HG02943 (cell line): ENCODE data around the gene HMGB1.
A peak's percentile ranks its signal among the peaks of the same experiment; 100 is the strongest.
"Not testable (repeated sequence)": the region's sequence is repeated elsewhere in the genome, so short reads cannot be mapped to it uniquely, and the experiment has no call there.

ENCODE experiments used
- ATAC-seq: cut with Tn5 transposase; IDR thresholded peaks from one replicate; pipeline ENCODE4 v1.9.1; 2021; ENCODE audit warnings: mild to moderate bottlenecking, low read depth, moderate library complexity; ENCODE audit not compliant: unreplicated experiment

The HMGB1 gene

DNA sequence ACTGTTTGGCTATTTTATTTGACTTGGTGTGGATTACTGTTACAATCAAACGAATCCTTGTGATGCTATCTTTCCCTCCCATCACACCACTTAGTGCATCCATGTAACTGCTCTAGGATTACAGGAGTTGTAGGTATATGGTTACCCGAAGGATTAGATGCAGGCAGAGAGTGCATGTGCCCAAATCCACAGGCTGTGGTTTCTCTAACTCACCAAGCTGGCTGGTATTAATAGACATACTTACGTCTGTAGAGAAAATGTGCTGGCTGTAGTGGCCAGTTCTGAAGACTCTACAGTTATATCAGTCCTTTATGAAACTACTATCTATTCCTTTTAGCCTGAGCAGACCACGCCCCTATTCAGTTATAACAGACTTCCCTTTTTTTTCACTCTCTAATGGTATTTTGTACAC is 1.1 kb upstream of the HMGB1 start:
- no peak for ATAC-seq

DNA sequence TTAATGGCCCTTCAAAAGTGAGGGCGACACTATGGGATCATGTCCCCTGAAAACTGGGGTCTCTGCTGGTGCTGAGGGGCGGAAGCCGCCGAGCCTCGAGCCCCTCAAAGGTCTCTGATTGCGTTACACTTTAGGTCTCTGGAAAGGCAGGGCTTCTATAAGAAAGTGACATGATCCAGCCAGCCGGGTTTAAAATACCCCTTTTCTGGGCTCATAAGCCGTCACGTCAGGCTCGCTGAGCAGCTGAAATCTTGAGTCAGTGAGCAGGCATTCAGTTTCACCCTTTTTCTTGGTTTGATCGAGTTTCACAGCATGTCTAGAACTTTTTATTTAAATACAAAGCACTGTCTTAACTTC is 600 bp upstream of the HMGB1 start:
- ATAC-seq = no peak

DNA sequence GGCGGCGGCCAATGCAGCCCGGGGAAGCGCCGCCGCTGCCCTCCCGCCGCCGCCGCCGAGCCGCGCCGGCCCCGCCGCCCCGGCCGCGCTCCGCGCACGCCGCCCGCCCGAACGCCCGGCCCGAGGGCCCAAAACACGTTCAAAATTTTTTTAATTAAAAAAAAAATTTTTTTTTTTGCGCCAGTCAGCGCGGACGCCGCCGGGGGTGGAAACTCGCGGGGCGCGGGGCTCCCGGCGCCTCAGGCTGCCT is 468 bp downstream of the HMGB1 start:
- no peak for ATAC-seq

DNA sequence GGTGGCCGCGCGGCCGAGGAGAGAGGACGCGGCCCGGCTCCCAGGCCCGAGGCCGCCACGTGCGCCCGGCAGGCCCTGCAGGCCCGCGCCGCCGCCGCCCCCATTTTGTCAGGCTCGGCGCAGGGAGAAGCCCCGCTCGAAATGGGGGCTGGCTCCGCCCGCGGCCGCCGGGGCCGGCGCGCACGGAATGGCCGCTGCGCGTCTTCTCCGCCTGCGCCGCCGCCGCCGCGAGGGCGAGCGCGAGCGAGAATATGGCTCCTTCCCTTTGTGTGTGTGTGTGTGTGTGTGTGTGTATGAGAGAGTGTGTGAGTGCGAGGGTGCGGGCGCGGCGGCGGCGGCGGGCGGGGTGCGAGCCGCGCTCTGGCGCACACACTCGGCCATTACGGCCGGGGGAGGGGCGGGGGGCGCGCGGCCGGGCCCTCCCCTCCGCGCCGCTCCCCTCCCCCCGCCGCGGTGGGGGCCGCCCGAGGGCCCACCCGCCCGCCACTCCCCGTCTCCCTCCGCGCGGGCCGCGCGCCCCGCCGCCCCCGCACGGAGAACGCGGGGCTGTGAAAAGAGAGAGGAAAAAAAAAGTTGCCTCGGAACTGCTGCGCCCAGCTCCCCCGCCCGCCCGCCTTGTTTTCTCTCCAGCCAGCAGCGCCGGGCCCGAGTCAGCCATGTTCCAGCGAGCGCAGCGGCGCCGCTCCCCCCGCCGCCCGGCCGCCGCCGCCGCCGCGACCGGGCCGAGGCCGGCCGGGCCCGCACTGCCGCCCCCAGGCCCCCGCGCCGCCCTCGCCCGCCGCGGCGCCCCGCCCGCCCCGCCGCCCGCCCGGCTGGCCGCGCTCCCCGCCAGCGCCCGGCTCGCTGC is 1.0 kb downstream of the HMGB1 start:
- ATAC-seq = peak; percentile 30

DNA sequence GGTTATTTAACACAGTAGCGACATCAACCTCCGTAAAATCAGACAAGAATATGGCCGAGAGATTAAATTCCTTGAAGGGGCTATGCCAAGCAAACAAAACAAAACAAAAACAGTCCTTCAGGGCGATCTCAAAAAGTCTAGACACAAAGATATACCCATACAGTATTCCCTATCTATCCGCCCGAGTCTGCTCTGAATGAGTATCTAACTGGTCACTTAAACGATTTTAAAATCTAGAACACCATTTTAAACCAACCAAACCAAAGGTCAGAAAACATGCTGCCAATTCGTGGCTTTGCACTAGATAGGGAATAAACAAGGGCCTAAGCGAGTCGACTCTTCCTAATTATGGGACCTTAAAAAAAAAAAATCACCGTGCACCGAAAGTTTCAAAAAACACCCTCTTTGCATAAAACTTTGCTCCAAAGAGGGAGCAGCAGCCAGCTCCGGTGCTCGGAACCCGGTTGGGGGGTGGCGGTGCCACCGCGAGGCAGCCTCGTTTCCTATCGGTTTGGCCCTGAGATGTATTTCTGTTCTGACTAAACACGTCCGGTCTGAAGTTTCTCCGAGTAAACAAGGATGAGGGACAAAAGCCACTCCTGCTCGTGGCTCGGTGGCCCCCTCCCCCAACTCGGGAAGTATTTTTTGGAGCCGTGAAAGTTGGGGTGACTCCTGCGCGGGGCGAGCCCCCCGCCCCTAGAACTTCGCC is 1.8 kb downstream of the HMGB1 start:
- ATAC-seq = peak; percentile 28

DNA sequence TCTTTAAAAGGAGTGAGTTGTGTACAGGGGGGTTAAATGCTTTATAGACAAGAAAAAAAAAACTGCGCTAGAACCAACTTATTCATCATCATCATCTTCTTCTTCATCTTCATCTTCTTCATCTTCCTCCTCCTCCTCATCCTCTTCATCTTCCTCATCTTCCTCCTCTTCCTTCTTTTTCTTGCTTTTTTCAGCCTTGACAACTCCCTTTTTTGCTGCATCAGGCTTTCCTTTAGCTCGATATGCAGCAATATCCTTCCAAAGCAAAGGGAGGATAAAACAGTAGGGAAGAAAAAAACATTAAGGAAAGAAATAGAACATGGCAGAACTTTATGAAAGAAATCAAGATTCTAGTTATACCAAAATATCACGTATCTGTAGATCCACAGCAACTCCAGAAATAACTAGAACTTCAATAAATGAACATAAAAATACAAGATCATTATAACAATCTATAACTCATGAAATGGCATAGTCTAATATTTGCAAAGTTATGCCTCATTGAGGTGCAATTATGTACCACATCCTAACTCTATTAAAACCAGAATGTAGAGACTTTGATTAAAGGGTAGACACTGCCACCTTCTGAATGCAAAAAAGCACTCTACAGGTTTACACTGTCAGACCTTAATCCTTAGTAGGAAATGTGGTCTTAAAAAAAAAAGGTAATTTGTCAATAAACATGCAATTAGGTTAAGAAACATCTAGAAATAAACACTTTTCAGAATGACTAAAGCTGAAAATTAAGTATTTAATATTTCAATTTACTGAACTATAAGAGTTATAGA is 4.3 kb downstream of the HMGB1 start:
- not testable (repeated sequence) for ATAC-seq

DNA sequence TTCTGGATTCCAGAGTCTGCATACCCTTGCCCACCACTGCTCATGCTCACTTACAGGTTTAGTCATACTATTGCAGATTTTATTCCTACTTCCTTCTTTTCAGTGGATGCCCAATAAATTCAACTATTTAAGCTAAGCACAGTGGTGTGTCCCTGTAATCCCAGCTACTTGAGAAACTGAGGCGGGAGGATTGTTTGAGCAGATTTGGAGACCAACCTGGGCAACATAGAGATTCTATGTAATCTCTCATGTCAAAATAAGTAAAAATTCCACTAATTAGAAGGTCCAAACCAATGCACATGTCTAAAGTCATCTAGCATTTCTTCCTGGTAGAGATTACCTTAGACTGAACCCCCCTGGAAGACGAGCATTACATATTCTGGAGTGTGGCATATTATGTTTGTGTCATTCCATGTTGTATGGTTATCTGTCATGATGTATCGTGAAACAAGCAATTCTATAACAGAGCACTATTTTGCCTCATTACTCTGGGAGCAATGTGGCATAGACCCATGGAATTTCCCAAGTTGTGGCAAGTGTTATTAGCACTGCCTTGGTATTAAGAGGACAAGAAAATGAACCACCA is 8.3 kb downstream of the HMGB1 start:
- no peak for ATAC-seq

DNA sequence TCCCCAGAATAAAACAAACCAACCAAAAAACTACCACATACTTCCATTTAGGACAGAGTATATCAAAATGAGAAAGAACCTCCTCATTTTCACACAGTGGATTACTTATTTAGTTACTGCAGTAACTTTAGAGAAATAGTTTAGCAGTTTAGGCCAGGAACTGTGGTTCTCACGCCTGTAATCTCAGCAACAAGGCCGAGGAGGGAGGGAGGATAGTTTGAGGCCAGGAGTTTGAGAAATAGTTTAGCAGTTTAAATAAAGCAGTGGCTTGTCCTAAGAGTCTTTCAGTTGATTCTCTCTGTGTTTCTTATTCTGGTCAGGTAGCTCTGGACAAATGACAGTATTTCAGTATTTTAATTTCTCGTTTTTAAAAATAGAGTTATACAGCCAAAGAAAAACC is 9.4 kb downstream of the HMGB1 start:
- ATAC-seq = no peak

DNA sequence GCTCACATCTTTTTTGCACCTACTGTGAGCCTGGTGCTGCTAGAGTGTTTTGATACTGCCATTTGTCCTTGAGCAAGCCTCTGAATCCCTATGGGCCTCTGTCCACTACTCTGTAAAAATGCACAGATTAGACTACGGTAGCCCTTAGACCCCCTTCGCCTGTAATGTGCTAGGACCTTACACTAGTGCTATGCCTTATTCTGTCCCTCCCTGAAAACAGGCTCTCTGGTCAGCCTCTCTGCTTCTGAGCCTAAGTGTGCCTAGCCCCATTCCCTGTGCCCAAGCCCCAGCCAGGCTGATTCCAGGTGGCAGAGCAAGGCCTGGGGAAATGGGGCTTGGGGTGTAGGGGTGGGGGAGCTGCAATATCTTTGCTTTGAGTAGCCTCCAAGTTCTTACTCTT is 10.7 kb downstream of the HMGB1 start:
- no peak for ATAC-seq

DNA sequence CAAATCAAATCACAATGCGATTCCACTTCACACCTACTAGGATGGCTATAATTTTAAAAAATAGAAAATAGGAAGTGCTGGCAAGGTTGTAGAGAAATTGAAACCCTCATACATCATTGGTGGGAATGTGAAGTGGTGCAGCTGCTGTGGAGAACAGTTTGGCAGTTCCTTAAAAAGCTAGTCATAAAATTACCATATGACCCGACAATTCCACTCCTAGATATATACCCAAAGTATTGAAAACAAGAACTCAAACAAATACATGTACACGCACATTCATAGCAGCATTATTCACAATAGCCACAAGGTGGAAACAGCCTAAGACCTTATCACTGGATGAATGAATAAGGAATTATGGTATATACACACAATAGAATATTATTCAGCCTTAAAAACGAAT is 12.0 kb downstream of the HMGB1 start:
- ATAC-seq = no peak

DNA sequence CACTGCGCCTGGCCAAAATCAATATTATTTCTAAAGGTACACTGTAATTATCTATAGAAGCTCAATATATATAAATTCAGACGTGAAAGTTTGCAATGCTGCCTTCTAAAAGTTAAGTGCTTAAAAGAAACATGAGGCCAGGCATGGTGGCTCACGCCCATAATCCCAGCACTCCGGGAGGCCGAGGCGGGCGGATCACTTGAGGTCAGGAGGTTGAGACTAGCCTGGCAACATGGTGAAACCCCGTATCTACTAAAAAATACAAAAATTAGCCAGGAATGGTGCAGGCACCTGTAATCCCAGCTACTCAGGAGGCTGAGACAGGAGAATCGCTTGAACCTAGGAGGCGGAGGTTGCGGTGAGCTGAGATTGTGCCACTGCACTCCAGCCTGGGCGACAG is 14.3 kb downstream of the HMGB1 start:
- ATAC-seq = not testable (repeated sequence)

DNA sequence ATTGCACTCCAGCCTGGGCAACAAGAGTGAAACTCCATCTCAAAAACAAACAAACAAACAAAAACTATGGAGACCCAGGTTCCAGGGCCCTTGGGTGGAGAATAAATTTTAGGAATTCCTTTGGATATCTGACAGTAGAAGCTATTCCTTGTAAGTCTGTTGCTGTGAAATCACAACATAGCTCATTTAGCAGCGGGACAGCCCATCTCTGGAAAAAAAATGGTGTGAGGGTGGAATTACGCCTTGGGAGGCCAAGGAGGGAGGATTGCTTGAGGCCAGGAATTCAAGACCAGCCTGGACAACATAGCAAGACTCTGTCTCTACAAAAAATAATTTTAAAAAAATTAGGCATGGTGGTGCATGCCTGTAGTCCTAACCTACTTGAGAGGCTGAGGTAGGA is 15.7 kb downstream of the HMGB1 start:
- no peak for ATAC-seq

DNA sequence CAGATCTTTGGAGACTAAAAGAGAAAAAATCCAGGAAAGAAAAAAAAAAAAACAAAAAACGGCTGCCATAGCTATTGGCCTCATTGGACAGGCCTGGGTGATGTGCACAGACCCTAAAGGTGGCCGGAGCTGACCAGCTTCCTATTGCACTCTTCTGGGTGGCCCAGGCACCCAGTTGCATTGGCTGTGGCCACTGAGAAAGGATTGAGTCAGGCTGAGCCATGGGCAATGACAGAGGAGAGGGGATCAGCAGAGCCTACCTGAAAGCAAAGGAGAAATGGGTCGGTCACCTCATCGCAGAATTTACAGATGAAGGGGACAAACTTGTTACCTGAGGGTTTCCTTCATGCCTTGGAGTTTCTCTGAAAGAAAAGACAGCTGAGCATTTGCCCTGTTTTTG is 17.3 kb downstream of the HMGB1 start:
- ATAC-seq = no peak

DNA sequence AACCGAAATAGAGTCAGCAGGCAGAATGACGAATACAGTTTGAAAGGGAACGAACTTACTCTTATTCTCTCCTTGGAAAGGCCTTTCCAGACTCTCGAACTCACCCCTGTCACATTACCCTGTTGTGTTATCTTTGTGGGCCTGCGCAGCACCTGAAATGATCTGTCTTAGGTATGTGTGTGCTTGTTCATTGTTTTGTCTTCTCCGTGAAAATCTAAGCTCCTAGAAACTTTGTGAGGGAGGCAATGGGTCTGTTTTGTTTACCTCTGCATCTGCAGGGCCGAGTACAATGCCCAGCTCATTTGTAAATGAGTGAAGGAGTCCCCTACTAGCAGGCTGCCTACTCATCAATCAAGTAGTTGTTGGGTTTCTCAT is 19.6 kb downstream of the HMGB1 start:
- ATAC-seq = no peak

DNA sequence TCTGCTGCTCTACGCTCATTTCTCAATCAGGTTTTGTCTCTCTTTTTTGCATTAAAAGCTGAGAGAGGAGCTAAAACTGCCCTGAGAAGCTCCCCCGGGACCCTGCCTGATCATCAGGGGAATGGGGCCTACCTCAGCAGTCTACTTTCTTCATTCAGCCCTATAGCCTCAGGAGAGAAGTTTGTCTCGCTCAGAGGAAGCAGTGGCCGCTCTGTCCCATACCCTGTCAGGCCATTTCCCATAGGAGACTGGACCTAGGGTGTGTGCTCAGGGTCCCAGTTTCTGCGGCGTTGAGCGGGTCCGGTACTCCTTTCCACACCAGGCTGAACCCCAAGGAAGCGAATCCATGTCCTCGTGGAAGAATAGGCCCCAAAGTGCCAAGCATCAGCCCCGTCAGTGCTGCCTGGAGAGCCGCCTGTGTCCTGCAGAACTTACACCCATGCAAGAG is 21.8 kb downstream of the HMGB1 start:
- no peak for ATAC-seq

DNA sequence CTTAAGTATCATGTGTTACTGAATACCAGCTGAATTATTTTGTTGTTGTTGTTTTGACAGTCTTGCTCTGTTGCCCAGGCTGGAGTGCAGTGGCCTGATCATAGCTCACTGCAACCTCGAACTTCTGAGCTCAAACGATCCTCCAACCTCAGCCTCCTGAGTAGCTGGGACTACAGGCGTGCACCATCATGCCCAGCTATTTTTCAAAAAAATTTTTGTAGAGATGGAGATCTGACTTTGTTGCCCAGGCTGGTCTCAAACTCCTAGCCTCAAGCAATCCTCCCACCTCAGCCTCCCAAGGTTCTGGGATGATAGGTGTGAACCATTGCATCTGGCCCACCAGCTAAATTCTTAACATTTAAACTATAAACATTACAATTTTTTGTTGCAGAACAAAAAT is 22.2 kb downstream of the HMGB1 start:
- ATAC-seq = not testable (repeated sequence)

DNA sequence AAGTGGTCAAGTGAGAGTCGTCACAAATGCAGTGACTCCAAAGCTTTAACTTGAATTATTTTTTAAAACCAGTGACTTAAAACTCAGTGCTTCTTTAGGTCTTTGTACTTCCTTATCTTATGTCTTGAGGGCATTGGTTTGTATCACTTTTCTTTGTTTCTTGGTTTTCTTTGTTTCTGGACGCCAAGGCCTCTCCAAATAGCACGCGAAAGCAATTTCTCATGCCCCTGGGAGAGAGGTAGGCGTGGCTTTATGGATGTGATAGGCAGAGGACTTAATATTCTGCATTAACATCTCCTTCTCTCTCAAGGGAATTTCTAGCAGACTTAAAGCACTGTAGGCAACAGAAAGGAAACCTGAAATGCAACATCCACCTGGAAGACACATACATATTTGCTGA is 22.8 kb downstream of the HMGB1 start:
- ATAC-seq = no peak

DNA sequence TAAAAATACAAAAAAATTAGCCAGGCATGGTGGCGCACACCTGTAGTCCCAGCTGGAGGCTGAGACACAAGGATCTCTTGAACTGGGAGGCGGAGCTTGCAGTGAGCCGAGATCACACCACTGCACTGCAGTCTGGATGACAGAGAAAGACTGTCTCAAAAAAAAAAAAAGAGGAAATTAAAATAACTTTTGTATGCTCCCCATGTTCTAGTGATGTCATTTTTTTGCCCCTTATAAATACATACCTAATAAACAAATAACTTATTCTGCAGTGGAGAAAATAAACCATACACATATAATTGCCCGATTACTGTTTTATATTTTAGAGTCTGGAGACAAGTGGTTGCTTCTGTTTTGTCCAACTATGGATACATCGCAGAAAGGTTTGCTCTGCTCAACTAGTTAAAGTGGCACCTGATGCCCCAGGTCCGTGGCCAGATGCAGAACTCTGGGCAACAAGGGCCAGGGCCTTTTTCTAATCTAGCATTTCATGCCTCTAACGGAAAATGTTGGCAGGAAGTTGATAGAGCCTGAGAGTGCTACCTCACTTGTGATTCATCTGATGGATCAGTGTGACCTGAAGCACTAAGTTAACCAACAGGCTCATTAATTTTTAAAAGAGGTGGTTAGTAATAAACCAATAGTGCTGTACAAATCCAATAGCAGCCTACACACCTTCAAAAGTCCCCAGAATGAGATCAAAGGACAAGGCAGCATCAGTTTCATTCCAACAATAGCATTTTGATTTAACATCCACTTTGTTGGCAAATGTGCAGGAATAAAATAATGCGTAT is 24.6 kb downstream of the HMGB1 start:
- no peak for ATAC-seq

DNA sequence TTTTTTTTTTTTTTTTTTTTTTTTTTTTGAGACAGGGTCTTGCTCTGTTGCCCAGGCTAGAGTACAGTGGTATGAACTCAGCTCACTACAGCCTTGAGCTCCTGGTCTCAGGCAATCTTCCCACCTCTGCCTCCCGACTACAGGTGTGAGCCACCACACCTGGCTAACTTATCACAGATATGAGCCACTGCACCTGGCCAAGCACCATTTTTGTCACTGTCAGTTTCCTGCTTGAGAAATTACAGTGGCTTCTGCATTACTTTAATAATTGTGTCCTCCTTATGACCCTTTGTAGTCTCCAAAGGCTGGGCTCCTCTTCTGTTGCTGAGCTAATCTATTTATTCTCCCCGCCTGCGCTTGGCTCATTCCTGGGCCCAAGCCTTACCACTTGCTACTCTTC is 27.4 kb downstream of the HMGB1 start:
- no peak for ATAC-seq

DNA sequence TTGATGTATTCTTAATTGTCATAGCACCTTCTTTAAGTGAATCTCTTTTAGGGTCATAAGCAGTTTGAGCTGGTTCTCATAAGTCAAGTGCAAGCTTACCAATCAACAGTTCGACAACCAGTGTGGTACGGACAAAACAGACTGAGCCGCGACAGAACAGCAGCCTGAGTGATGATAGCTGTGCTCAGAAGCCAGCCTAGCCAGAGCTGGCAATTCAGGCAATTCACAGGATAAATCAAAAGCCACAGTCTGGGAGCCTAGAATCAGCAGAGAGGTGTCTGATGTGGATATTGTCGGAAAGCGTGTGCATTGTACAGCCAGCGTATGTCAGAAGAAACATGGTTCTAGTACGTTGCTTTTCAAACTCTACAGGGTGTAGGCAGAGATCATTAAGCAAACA is 28.6 kb downstream of the HMGB1 start:
- ATAC-seq = no peak
